Keratinocyte (primary cell): ENCODE measurements around the gene SEMA4D. TPM values are rescaled to one million over a fixed set of nuclear protein-coding genes. Genes with fewer than 3 reads are reported as not detected.

ENCODE experiments used
- DNase-seq: peaks from one replicate; pipeline ENCODE4 v3.0.0-alpha.2; 2011; ENCODE audit warnings: low read depth, missing footprints, low spot score
- FAIRE-seq: peaks from 2 replicates; lab custom pipeline; 2011; peaks lifted over from hg19 to GRCh38; lab: Jason Lieb, UNC
- H2AFZ ChIP-seq: 2 replicates; pipeline ENCODE4 v1.6.0; 2012; ENCODE audit warnings: low read length, control low read depth, inconsistent platforms; ENCODE audit not compliant: control insufficient read depth
- H3K27ac ChIP-seq: 2 replicates; pipeline ENCODE4 v1.5.1; 2011; ENCODE audit warnings: low read length; ENCODE audit not compliant: control insufficient read depth, insufficient read depth
- H3K27me3 ChIP-seq: 3 replicates; pipeline ENCODE4 v1.6.0; 2011; ENCODE audit warnings: low read length; ENCODE audit not compliant: control insufficient read depth, insufficient read depth; ENCODE audit errors: extremely low read depth
- H3K36me3 ChIP-seq, 2 experiments: 2 replicates in 1 of 2; 3 replicates in 1 of 2; pipeline ENCODE4 v1.5.1; 2011; ENCODE audit warnings: low read length in 2 of 2, mild to moderate bottlenecking in 1 of 2; ENCODE audit not compliant: control insufficient read depth in 2 of 2, insufficient read depth in 2 of 2; ENCODE audit errors: extremely low read depth in 1 of 2
- H3K4me1 ChIP-seq: 3 replicates; pipeline ENCODE4 v1.5.1; 2011; ENCODE audit warnings: low read length; ENCODE audit not compliant: control insufficient read depth, insufficient read depth; ENCODE audit errors: extremely low read depth
- H3K4me2 ChIP-seq: 3 replicates; pipeline ENCODE4 v1.6.0; 2011; ENCODE audit warnings: low read depth, low read length; ENCODE audit not compliant: control insufficient read depth, insufficient read depth; ENCODE audit errors: extremely low read depth
- H3K4me3 ChIP-seq, 3 experiments: fragments of 200-600 bp in 1 of 3; sonication (generic) in 1 of 3; 2 replicates in 2 of 3; 3 replicates in 1 of 3; pipeline ENCODE4 v1.5.1; 2011 to 2016; ENCODE audit warnings: low read length in 3 of 3, mild to moderate bottlenecking in 3 of 3, control low read depth in 2 of 3, inconsistent platforms in 1 of 3, low read depth in 1 of 3, mixed read lengths in 1 of 3, mixed run types in 1 of 3, moderate library complexity in 1 of 3; ENCODE audit not compliant: control insufficient read depth in 2 of 3, insufficient read depth in 2 of 3; ENCODE audit errors: extremely low read depth in 1 of 3
- H3K79me2 ChIP-seq: 2 replicates; pipeline ENCODE4 v1.6.0; 2012; ENCODE audit warnings: low read length; ENCODE audit not compliant: control insufficient read depth, insufficient read depth
- H3K9ac ChIP-seq: 3 replicates; pipeline ENCODE4 v1.6.0; 2011; ENCODE audit warnings: low read length; ENCODE audit not compliant: control insufficient read depth, insufficient read depth; ENCODE audit errors: extremely low read depth
- H3K9me1 ChIP-seq: 3 replicates; pipeline ENCODE4 v1.6.0; 2011; ENCODE audit warnings: low read length; ENCODE audit not compliant: control insufficient read depth, insufficient read depth; ENCODE audit errors: extremely low read depth
- H3K9me3 ChIP-seq: 2 replicates; pipeline ENCODE4 v1.5.1; 2012; ENCODE audit warnings: low read depth, low read length; ENCODE audit not compliant: control insufficient read depth
- H4K20me1 ChIP-seq: 3 replicates; pipeline ENCODE4 v1.6.0; 2011; ENCODE audit warnings: low read length; ENCODE audit not compliant: control insufficient read depth, insufficient read depth; ENCODE audit errors: extremely low read depth
- EZH2 ChIP-seq: IDR thresholded peaks from one replicate; pipeline ENCODE4 v1.6.1; 2012; ENCODE audit warnings: inconsistent platforms, mild to moderate bottlenecking, low read length, moderate library complexity
- dilution Hi-C: fragments of 300-500 bp; cut with MboI; formaldehyde crosslinking; loops from one replicate; pipeline ENCODE4 v1.7.0; 2020; ENCODE audit warnings: low sequenced_read_pairs; ENCODE audit not compliant: extremely low pct_ligation_motif_present
- polyA plus RNA-seq, 5 experiments: library from polyadenylated mRNA; depleted of rRNA in 3 of 5; stranded (reverse) in 3 of 5; stranded (forward) in 1 of 5; unstranded in 1 of 5; fragments of >200 nt; gene quantifications; 1 replicate in 1 of 5; 2 replicates in 3 of 5; 3 replicates in 1 of 5; pipeline versions ENCODE4 v1.2.1 to v1.2.3, GENCODE V29; 2011 to 2012; ENCODE audit warnings: missing spikeins in 2 of 5, low read depth in 1 of 5, low replicate concordance in 1 of 5
- TF ChIP-seq, protein P1 (sequence below), 3 experiments: IDR thresholded peaks in 1 of 3; conservative IDR thresholded peaks in 1 of 3; optimal IDR thresholded peaks in 1 of 3; 2 replicates in 2 of 3; 3 replicates in 1 of 3; pipeline versions ENCODE3 to v1.5.1; 2011; ENCODE audit warnings: low read length in 3 of 3, mild to moderate bottlenecking in 3 of 3, moderate library complexity in 2 of 3, control low read depth in 1 of 3, inconsistent platforms in 1 of 3; ENCODE audit not compliant: insufficient read depth in 2 of 3; ENCODE audit errors: extremely low read depth in 1 of 3

The SEMA4D gene
- polyA plus RNA-seq, 1 donor (not counting 4 experiments of a cell fraction or from before 2014, with no cell fraction given) = 0.43 TPM

DNA sequence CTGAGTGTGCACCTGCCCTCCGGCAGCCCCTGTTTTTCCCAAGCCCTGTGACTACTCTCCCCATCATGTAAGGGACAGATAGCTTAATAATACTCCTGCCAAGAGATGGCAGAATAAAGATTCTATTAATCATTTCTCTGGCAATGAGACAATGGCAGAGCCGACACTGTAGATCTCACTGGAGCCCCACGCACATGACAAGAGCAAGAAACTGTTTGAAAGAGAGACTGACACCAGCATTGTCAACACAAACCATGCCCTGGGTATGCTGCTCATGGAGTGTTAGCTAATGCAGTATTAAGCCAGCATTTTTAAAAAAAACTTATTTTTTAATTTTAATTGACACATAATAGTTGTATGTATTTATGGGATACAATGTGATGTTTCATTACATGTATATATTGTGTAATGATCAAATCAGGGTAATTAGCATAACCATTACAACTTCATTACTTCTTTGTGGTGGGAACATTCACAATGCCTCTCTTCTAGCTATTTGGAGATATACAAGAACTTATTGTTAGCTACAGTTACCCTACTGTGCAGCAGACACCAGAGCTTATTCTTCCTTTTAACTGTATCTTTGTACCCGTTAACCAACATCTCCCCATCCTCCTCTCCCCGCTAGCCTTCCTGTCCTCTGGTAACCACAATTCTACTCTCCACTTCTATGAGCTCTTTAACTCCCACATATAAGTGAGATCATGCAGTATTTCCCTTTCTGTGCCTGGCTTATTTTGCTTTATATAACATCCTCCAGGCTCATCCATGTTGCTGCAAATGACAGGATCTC is 31.5 kb upstream of the SEMA4D start:
- no peak overlapping the region for H2AFZ ChIP-seq
- DNase-seq (no peak), FAIRE-seq (no peak)
- H3K27ac ChIP-seq = no peak overlapping the region
- H3K36me3 ChIP-seq = no peaks in the 10 kb centered on the region
- no peaks in the 10 kb centered on the region for H3K79me2 ChIP-seq
- no peak overlapping the region for H3K9ac ChIP-seq
- H3K9me1 ChIP-seq = no peaks in the 10 kb centered on the region
- no peaks in the 10 kb centered on the region for H3K4me1 ChIP-seq
- dilution Hi-C loops = no loop called here
- no peaks in the 10 kb centered on the region for H4K20me1 ChIP-seq
- TF ChIP-seq EZH2 = no peak
- TF ChIP-seq, protein P1, sequence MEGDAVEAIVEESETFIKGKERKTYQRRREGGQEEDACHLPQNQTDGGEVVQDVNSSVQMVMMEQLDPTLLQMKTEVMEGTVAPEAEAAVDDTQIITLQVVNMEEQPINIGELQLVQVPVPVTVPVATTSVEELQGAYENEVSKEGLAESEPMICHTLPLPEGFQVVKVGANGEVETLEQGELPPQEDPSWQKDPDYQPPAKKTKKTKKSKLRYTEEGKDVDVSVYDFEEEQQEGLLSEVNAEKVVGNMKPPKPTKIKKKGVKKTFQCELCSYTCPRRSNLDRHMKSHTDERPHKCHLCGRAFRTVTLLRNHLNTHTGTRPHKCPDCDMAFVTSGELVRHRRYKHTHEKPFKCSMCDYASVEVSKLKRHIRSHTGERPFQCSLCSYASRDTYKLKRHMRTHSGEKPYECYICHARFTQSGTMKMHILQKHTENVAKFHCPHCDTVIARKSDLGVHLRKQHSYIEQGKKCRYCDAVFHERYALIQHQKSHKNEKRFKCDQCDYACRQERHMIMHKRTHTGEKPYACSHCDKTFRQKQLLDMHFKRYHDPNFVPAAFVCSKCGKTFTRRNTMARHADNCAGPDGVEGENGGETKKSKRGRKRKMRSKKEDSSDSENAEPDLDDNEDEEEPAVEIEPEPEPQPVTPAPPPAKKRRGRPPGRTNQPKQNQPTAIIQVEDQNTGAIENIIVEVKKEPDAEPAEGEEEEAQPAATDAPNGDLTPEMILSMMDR (optimal IDR thresholded peaks at IDR 0.05 in 1 of 3, IDR thresholded peaks at IDR 0.05 in 1 of 3, conservative IDR thresholded peaks at IDR 0.05 in 1 of 3; ENCODE audit: extremely low read depth in 1 of 3, insufficient read depth in 2 of 3, low read length in 3 of 3) = no peak
- no peaks in the 10 kb centered on the region for H3K27me3 ChIP-seq
- no peak overlapping the region for H3K4me3 ChIP-seq
- no peaks in the 10 kb centered on the region for H3K9me3 ChIP-seq
- H3K4me2 ChIP-seq = no peak overlapping the region

DNA sequence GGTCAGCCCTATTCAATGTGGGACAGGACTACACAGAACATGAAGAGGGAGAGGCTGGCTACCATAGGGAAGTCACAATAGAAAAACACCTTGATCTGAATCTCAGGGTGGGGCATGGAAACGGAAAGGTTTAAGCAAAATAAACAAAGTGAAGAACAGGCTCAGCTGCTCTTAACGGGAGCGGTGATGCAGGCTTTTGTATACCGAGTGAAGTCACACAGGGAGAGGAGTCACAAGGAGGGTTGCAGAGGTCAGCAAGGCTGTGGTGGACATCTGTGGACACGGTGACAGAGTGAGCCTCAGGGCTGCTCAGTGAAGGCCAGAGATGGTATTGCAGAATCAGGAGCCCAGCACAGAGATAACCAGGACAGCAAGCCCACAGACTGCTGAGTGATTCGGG is 30.6 kb upstream of the SEMA4D start:
- H2AFZ ChIP-seq = no peak overlapping the region
- no peak overlapping the region for H3K4me2 ChIP-seq
- H3K27me3 ChIP-seq = no peaks in the 10 kb centered on the region
- no peaks in the 10 kb centered on the region for H3K9me3 ChIP-seq
- no peak overlapping the region for H3K4me3 ChIP-seq
- H3K27ac ChIP-seq = no peak overlapping the region
- DNase-seq (no peak), FAIRE-seq (no peak)
- TF ChIP-seq, protein P1 (optimal IDR thresholded peaks at IDR 0.05 in 1 of 3, IDR thresholded peaks at IDR 0.05 in 1 of 3, conservative IDR thresholded peaks at IDR 0.05 in 1 of 3; ENCODE audit: extremely low read depth in 1 of 3, insufficient read depth in 2 of 3, low read length in 3 of 3) = no peak
- TF ChIP-seq EZH2 = no peak
- H3K9me1 ChIP-seq = no peaks in the 10 kb centered on the region
- H3K79me2 ChIP-seq = no peaks in the 10 kb centered on the region
- H4K20me1 ChIP-seq = no peaks in the 10 kb centered on the region
- dilution Hi-C loops = no loop called here
- H3K36me3 ChIP-seq = no peaks in the 10 kb centered on the region
- no peak overlapping the region for H3K9ac ChIP-seq
- H3K4me1 ChIP-seq = no peaks in the 10 kb centered on the region
